GM23338 (cell line): ENCODE measurements around the gene FBXW2. TPM values are rescaled to one million over a fixed set of nuclear protein-coding genes. Genes with fewer than 3 reads are reported as not detected.
A peak's percentile ranks its signal among the peaks of the same experiment; 100 is the strongest.

Source experiments
- ATAC-seq: fragments of 200-7000 bp; cut with Tn5 transposase; 3 replicates; pipeline ENCODE4 v1.9.1; 2020
- DNase-seq: peaks from one replicate; pipeline ENCODE4 v3.0.0-alpha.2; 2015; ENCODE audit warnings: low spot score
- H2AFZ ChIP-seq: fragments of 200-600 bp; sonication (generic); 2 replicates; pipeline ENCODE4 v1.8.0; 2016; ENCODE audit warnings: antibody characterized with exemption, mild to moderate bottlenecking, moderate library complexity
- H3F3A ChIP-seq: fragments of 200-600 bp; sonication (generic); replicated peaks from 2 replicates; pipeline ENCODE4 v1.8.0; 2017; ENCODE audit warnings: antibody characterized with exemption, mixed run types, low read depth
- H3K27ac ChIP-seq: fragments of 200-600 bp; sonication (generic); 2 replicates; pipeline ENCODE4 v1.6.1; 2016; ENCODE audit warnings: low read depth
- H3K27me3 ChIP-seq: fragments of 200-600 bp; sonication (generic); 2 replicates; pipeline ENCODE4 v1.8.0; 2016; ENCODE audit warnings: mild to moderate bottlenecking, mixed run types, moderate library complexity; ENCODE audit not compliant: insufficient read depth
- H3K36me3 ChIP-seq: fragments of 200-600 bp; sonication (generic); 2 replicates; pipeline ENCODE4 v1.8.0; 2016; ENCODE audit warnings: mild to moderate bottlenecking; ENCODE audit not compliant: insufficient read depth
- H3K4me1 ChIP-seq: fragments of 200-600 bp; sonication (generic); 2 replicates; pipeline ENCODE4 v1.8.0; 2016; ENCODE audit warnings: mild to moderate bottlenecking, moderate library complexity; ENCODE audit not compliant: insufficient read depth
- H3K4me2 ChIP-seq: fragments of 200-600 bp; sonication (generic); 2 replicates; pipeline ENCODE4 v1.7.1; 2017; ENCODE audit warnings: mixed run types
- H3K4me3 ChIP-seq: fragments of 200-600 bp; sonication (generic); 2 replicates; pipeline ENCODE4 v1.6.1; 2016; ENCODE audit warnings: mixed run types
- H3K79me2 ChIP-seq: fragments of 200-600 bp; sonication (generic); replicated peaks from 2 replicates; pipeline ENCODE4 v1.8.0; 2017; ENCODE audit warnings: mild to moderate bottlenecking; ENCODE audit not compliant: insufficient read depth
- H3K9me2 ChIP-seq: fragments of 200-600 bp; sonication (generic); 2 replicates; pipeline ENCODE4 v1.8.0; 2017; ENCODE audit not compliant: insufficient read depth
- H4K20me1 ChIP-seq: fragments of 200-600 bp; sonication (generic); replicated peaks from 2 replicates; pipeline ENCODE4 v1.8.0; 2017; ENCODE audit warnings: mild to moderate bottlenecking; ENCODE audit not compliant: insufficient read depth
- H3K27ac Mint-ChIP-seq: 2 replicates; pipeline ENCODE4 v1.8.0; 2020; ENCODE audit warnings: inconsistent platforms, mild to moderate bottlenecking, moderate library complexity, mixed read lengths
- H3K27me3 Mint-ChIP-seq: 3 replicates; pipeline ENCODE4 v1.8.0; 2022; ENCODE audit warnings: low read depth, mild to moderate bottlenecking, moderate library complexity, mixed read lengths, inconsistent platforms; ENCODE audit not compliant: insufficient read depth, poor library complexity
- H3K36me3 Mint-ChIP-seq: 3 replicates; pipeline ENCODE4 v1.8.0; 2021; ENCODE audit warnings: low read depth, mild to moderate bottlenecking, inconsistent platforms, moderate library complexity, mixed read lengths
- H3K4me1 Mint-ChIP-seq: 3 replicates; pipeline ENCODE4 v1.8.0; 2020; ENCODE audit warnings: mild to moderate bottlenecking, inconsistent platforms, mixed read lengths
- H3K4me3 Mint-ChIP-seq: 3 replicates; pipeline ENCODE4 v1.8.0; 2021; ENCODE audit warnings: moderate library complexity, mild to moderate bottlenecking, inconsistent platforms, mixed read lengths
- H3K9me3 Mint-ChIP-seq: 3 replicates; pipeline ENCODE4 v1.8.0; 2020; ENCODE audit warnings: moderate library complexity, mild to moderate bottlenecking, inconsistent platforms, mixed read lengths
- CREB1 ChIP-seq: fragments of 250-450 bp; sonication (Bioruptor Pico); IDR thresholded peaks from 2 replicates; pipeline ENCODE4 v1.5.0; 2020; ENCODE audit warnings: low read depth, mild to moderate bottlenecking, moderate library complexity
- CTCF ChIP-seq, 2 experiments: fragments of 200-600 bp in 1 of 2; sonication (generic) in 1 of 2; conservative IDR thresholded peaks; 2 replicates each; pipeline versions ENCODE4 v1.5.1 to v1.6.1; 2016 to 2017; ENCODE audit warnings: antibody characterized with exemption in 2 of 2, low read depth in 2 of 2, mild to moderate bottlenecking in 2 of 2, moderate library complexity in 1 of 2
- ETS1 ChIP-seq: IDR thresholded peaks from 2 replicates; pipeline ENCODE4 v1.6.1; 2016; ENCODE audit warnings: antibody characterized with exemption
- EZH2 ChIP-seq: fragments of 200-600 bp; sonication (generic); IDR thresholded peaks from one replicate; pipeline ENCODE4 v1.8.0; 2017; ENCODE audit warnings: antibody characterized with exemption, mild to moderate bottlenecking, low read depth; ENCODE audit not compliant: unreplicated experiment
- EZH2phosphoT487 ChIP-seq: fragments of 200-600 bp; sonication (generic); IDR thresholded peaks from one replicate; pipeline ENCODE4 v1.8.1; 2018; ENCODE audit warnings: antibody characterized with exemption; ENCODE audit not compliant: unreplicated experiment
- JUNB ChIP-seq: IDR thresholded peaks from one replicate; pipeline ENCODE4 v1.6.1; 2016; ENCODE audit warnings: antibody characterized with exemption; ENCODE audit not compliant: unreplicated experiment
- REST ChIP-seq: IDR thresholded peaks from one replicate; pipeline ENCODE4 v1.6.1; 2018; ENCODE audit warnings: antibody characterized with exemption; ENCODE audit not compliant: unreplicated experiment
- STAT1 ChIP-seq: IDR thresholded peaks from one replicate; pipeline ENCODE4 v1.6.1; 2016; ENCODE audit warnings: antibody characterized with exemption; ENCODE audit not compliant: unreplicated experiment
- ZNF114 ChIP-seq: fragments of 250-450 bp; sonication (Bioruptor Pico); IDR thresholded peaks from 2 replicates; pipeline ENCODE4 v1.5.0; 2020; ENCODE audit warnings: mild to moderate bottlenecking, moderate library complexity
- ZNF331 ChIP-seq: fragments of 250-450 bp; sonication (Bioruptor Pico); IDR thresholded peaks from 2 replicates; pipeline ENCODE4 v1.5.0; 2020; ENCODE audit warnings: low read depth, mild to moderate bottlenecking, moderate library complexity
- polyA plus RNA-seq: library from polyadenylated mRNA; unstranded; fragments of >200 nt; fragmentation: Nextera tagmentation; extraction: Ambion mirVana; gene quantifications from 2 replicates; pipeline ENCODE4 v1.2.1, GENCODE V29; 2016
- total RNA-seq: library from RNA; depleted of rRNA; stranded (reverse); fragments of >200 nt; shearing (Covaris generic); gene quantifications from 2 replicates; pipeline ENCODE4 v1.2.3, GENCODE V29; 2014
- TF ChIP-seq, protein P1 (sequence below): fragments of 250-450 bp; sonication (Bioruptor Pico); IDR thresholded peaks from 2 replicates; pipeline ENCODE4 v1.5.0; 2020; ENCODE audit warnings: mild to moderate bottlenecking, moderate library complexity

Gene FBXW2
- total and polyA plus RNA-seq, 2 experiments from 2014 or later: 10.0 to 55.2 TPM

DNA sequence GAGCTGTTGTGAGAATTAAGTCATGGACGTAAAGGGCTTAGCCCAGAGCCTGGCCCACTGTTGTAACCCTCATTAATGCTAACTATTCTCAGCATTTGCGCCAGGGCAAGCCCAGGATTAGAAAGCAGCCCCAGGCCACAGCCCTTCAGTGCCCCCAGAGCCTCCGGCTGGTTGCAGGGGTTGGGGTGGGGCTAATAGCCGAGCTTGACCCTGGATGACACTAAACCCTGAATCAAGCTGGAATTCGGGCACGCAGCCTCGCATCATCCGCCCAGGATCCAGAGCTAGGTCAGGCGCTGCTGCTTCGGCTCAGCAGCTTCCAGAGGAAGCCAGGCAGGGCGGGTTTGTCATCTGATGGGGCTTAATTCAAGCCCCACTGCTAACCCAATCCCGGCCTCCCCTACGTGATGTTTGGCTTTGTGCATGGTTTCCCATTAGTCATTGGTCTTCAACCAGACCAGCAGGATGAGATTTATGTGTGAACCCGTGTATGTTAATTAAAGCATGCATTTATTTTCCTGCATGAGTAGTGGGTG lies 77.8 kb downstream of the FBXW2 start (continued):
- TF ChIP-seq ZNF114: no peak
- no peak for TF ChIP-seq CREB1 (CRISPR knock-in tag)
- TF ChIP-seq JUNB: no peak
- no peak for TF ChIP-seq EZH2
- no peak for TF ChIP-seq CTCF (conservative IDR thresholded peaks at IDR 0.05; ENCODE audit: low read depth in 2 of 2)
- no peak for TF ChIP-seq ETS1
- no peak for TF ChIP-seq REST

DNA sequence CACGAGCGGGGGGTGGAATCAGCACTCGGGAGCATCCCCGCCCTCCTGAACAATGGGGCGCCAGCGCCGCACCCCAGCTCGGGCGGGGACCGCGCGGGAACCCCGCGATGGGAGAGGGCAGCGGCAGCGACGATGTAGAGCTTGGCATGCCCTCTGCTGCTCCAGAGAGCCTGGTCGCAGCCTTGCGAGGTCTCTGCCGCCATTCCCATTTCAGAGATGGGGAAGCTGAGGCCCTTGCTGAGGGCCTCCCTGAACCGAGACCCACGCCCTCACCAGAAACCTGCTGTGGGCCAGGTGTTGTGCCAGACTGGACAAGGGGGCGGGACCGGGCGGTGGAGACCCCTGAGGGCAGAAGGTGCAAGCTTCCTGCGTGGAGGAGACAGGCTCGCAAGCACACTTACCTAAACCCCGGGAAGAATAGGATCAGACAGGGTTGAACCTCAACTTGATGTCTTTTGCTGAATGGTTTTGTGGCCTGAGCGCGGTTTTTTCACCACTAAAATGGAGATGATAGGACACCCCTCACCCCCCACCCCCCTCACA lies 78.3 kb downstream of the FBXW2 start:
- peak overlapping the region; percentile 99 for H2AFZ ChIP-seq
- no peaks in the 10 kb centered on the region for H3K9me2 ChIP-seq
- ATAC-seq (peak; percentile 49), DNase-seq (no peak)
- peak overlapping the region; percentile 82 for H3K4me3 Mint-ChIP-seq
- H3K27me3 Mint-ChIP-seq: peaks cover 24% of the 10 kb centered on the region
- no peaks in the 10 kb centered on the region for H3K79me2 ChIP-seq
- no peaks in the 10 kb centered on the region for H3K36me3 Mint-ChIP-seq
- peak overlapping the region; percentile 39; the same call in 1 of the 2 replicates for H3K27ac Mint-ChIP-seq
- H3K4me3 ChIP-seq: peak overlapping the region; percentile 84
- peaks cover 9% of the 10 kb centered on the region for H4K20me1 ChIP-seq
- H3K27ac ChIP-seq: no peak overlapping the region
- no peaks in the 10 kb centered on the region for H3K36me3 ChIP-seq
- peaks cover 20% of the 10 kb centered on the region for H3K4me1 Mint-ChIP-seq
- H3K4me1 ChIP-seq: peaks cover 10% of the 10 kb centered on the region
- no peaks in the 10 kb centered on the region for H3K9me3 Mint-ChIP-seq
- H3K4me2 ChIP-seq: peak overlapping the region; percentile 91
- H3K27me3 ChIP-seq: peaks cover 29% of the 10 kb centered on the region
- 0 out of 2 replicates have a peak, but pooled peaks cover 4% of the 10 kb centered on the region for H3F3A ChIP-seq
- TF ChIP-seq EZH2phosphoT487: no peak
- no peak for TF ChIP-seq ZNF331
- no peak for TF ChIP-seq STAT1
- no peak for TF ChIP-seq EZH2
- TF ChIP-seq JUNB: no peak
- TF ChIP-seq, protein P1, sequence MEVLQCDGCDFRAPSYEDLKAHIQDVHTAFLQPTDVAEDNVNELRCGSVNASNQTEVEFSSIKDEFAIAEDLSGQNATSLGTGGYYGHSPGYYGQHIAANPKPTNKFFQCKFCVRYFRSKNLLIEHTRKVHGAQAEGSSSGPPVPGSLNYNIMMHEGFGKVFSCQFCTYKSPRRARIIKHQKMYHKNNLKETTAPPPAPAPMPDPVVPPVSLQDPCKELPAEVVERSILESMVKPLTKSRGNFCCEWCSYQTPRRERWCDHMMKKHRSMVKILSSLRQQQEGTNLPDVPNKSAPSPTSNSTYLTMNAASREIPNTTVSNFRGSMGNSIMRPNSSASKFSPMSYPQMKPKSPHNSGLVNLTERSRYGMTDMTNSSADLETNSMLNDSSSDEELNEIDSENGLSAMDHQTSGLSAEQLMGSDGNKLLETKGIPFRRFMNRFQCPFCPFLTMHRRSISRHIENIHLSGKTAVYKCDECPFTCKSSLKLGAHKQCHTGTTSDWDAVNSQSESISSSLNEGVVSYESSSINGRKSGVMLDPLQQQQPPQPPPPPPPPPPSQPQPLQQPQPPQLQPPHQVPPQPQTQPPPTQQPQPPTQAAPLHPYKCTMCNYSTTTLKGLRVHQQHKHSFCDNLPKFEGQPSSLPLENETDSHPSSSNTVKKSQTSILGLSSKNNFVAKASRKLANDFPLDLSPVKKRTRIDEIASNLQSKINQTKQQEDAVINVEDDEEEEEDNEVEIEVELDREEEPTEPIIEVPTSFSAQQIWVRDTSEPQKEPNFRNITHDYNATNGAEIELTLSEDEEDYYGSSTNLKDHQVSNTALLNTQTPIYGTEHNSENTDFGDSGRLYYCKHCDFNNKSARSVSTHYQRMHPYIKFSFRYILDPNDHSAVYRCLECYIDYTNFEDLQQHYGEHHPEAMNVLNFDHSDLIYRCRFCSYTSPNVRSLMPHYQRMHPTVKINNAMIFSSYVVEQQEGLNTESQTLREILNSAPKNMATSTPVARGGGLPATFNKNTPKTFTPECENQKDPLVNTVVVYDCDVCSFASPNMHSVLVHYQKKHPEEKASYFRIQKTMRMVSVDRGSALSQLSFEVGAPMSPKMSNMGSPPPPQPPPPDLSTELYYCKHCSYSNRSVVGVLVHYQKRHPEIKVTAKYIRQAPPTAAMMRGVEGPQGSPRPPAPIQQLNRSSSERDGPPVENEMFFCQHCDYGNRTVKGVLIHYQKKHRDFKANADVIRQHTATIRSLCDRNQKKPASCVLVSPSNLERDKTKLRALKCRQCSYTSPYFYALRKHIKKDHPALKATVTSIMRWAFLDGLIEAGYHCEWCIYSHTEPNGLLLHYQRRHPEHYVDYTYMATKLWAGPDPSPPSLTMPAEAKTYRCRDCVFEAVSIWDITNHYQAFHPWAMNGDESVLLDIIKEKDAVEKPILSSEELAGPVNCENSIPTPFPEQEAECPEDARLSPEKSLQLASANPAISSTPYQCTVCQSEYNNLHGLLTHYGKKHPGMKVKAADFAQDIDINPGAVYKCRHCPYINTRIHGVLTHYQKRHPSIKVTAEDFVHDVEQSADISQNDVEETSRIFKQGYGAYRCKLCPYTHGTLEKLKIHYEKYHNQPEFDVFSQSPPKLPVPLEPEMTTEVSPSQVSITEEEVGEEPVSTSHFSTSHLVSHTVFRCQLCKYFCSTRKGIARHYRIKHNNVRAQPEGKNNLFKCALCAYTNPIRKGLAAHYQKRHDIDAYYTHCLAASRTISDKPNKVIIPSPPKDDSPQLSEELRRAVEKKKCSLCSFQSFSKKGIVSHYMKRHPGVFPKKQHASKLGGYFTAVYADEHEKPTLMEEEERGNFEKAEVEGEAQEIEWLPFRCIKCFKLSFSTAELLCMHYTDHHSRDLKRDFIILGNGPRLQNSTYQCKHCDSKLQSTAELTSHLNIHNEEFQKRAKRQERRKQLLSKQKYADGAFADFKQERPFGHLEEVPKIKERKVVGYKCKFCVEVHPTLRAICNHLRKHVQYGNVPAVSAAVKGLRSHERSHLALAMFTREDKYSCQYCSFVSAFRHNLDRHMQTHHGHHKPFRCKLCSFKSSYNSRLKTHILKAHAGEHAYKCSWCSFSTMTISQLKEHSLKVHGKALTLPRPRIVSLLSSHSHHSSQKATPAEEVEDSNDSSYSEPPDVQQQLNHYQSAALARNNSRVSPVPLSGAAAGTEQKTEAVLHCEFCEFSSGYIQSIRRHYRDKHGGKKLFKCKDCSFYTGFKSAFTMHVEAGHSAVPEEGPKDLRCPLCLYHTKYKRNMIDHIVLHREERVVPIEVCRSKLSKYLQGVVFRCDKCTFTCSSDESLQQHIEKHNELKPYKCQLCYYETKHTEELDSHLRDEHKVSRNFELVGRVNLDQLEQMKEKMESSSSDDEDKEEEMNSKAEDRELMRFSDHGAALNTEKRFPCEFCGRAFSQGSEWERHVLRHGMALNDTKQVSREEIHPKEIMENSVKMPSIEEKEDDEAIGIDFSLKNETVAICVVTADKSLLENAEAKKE: no peak
